ENCODE measurements around the gene OR5H1.

GRCh38 chr3:98110550-98110908, 20.0 kb upstream of the OR5H1 start:
- TF ChIP-seq CTCF (IDR thresholded peaks at IDR 0.05) (no peak), POLR2A (IDR thresholded peaks at IDR 0.05) (no peak)
